SW 1271 (cell line): Measurements from ENCODE around the gene MDM4.
"Not testable (repeated sequence)": the region's sequence is repeated elsewhere in the genome, so short reads cannot be mapped to it uniquely, and the experiment has no call there.

Experiments used
- DNase-seq, 2 experiments: peaks; one replicate each; lab custom pipeline; 2025; lab: John Stamatoyannopoulos, UW

The MDM4 gene

GRCh38 chr1:204517382-204517781 lies 1.2 kb downstream of the MDM4 start:
- not testable (repeated sequence) for DNase-seq

- peak in 1 of 2 experiments; percentile 27 for DNase-seq
Observed at GRCh38 chr1:204520834-204521709, 4.9 kb downstream of the MDM4 start.

GRCh38 chr1:204521941-204522521 lies 5.8 kb downstream of the MDM4 start:
- not testable (repeated sequence) for DNase-seq

GRCh38 chr1:204523605-204524215 lies 7.5 kb downstream of the MDM4 start:
- DNase-seq, result peak in 1 of 2 experiments; percentile 2

GRCh38 chr1:204524986-204525385 lies 8.8 kb downstream of the MDM4 start:
- no peak for DNase-seq

- no peak for DNase-seq
Observed at GRCh38 chr1:204528241-204528640, 12.0 kb downstream of the MDM4 start.

GRCh38 chr1:204528677-204529076 lies 12.5 kb downstream of the MDM4 start:
- DNase-seq, result no peak

- no peak for DNase-seq
Observed at GRCh38 chr1:204529371-204529895, 13.2 kb downstream of the MDM4 start.

GRCh38 chr1:204530932-204531331 lies 14.7 kb downstream of the MDM4 start:
- no peak for DNase-seq

- no peak for DNase-seq
Observed at GRCh38 chr1:204532832-204533231, 16.6 kb downstream of the MDM4 start.

GRCh38 chr1:204541626-204542025 lies 25.4 kb downstream of the MDM4 start:
- no peak for DNase-seq

- no peak for DNase-seq
Observed at GRCh38 chr1:204544321-204544720, 28.1 kb downstream of the MDM4 start.

- no peak for DNase-seq
Observed at GRCh38 chr1:204545202-204545601, 29.0 kb downstream of the MDM4 start.

- DNase-seq, result no peak
Observed at GRCh38 chr1:204545881-204546280, 29.7 kb downstream of the MDM4 start.

- DNase-seq, result no peak
Observed at GRCh38 chr1:204548265-204548664, 32.1 kb downstream of the MDM4 start.

GRCh38 chr1:204549313-204549712 lies 33.1 kb downstream of the MDM4 start:
- DNase-seq, result no peak

GRCh38 chr1:204550926-204551325 lies 34.7 kb downstream of the MDM4 start:
- DNase-seq, result no peak

- no peak for DNase-seq
Observed at GRCh38 chr1:204556458-204557052, 40.3 kb downstream of the MDM4 start.

GRCh38 chr1:204558467-204558866 lies 42.3 kb downstream of the MDM4 start:
- no peak for DNase-seq

- not testable (repeated sequence) for DNase-seq
Observed at GRCh38 chr1:204560002-204560401, 43.8 kb downstream of the MDM4 start.

- no peak for DNase-seq
Observed at GRCh38 chr1:204560590-204561150, 44.5 kb downstream of the MDM4 start.
